IPS-NIHi7 (cell line): Measurements from ENCODE around the gene IL10.
"Not testable (repeated sequence)": the region's sequence is repeated elsewhere in the genome, so short reads cannot be mapped to it uniquely, and the experiment has no call there.

Experiments used
- DNase-seq: peaks from one replicate; pipeline ENCODE4 v3.0.0; 2012; ENCODE audit warnings: mixed read lengths; ENCODE audit errors: extremely low spot score

Gene IL10

DNA sequence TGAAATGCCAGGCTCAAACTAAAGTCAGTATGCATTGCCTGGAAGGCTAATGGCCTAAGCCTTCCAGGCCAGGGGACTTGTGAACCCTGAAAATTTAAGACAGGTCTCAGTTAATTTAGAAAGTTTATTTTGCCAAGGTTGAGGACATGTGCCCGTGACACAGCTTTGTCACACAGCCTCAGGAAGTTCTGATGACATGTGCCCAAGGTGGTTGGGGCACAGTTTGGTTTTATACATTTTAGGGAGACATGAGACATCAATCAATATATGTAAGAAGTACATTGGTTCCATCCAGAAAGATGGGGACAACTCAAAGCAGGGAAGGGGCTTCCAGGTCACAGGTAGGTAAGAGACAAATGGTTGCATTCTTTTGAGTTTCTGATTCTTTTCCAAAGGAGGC is 6.5 kb downstream of the IL10 start:
- DNase-seq, result not testable (repeated sequence)

DNA sequence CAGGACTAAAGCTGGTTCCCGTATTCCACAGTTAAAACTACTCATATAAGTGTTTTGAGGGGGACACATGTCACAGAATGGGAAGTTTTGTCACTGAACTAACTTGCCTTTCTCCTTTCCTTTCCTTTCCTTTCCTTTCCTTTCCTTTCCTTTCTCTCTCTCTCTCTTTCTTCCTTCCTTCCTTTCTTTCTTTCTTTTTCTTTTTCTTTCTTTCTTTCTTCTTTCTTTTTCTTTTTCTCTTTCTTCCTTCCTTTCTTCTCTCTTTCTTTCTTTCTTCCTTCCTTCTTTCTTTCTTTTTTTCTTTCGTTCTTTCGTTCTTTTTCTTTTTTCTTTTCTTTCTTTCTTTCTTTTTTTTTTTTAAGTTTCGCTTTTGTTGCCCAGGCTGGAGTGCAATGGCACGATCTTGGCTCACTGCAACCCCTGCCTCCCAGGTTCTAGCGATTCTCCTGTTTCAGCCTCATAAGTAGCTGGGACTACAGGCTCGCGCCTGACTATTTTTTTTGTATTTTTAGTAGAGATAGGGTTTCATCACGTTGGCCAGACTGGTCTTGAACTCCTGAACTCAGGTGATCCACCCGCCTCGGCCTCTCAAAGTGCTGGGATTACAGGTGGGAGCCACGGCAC is 9.4 kb downstream of the IL10 start:
- not testable (repeated sequence) for DNase-seq

DNA sequence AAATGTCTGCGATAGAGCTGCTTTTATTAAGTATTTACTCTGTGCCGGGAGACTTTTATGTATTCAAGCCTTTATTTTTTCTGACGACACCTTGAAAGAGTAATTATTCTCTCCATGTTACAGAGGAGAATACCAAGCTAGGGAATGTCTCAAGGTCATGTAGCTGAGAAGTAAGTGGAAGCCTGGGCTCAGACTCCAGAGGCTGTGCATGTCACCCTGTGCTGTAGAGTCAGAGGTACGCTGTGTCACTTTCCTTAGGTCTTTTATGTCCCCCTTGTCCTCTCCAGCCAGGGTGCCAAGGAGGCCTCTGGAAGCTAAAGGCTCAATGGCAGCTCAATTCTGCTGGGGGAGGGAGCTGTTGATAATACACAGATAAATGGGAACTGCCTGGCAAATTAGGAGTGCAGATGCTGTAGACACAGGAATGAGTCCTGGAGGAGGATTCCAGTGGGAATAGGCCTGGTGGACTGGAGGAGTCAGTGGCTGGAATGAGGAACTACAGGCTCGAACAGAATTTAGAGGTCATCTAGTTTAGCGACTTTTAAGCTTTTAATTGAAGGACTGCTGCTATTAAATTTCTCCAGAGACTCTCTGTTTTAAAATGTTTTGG is 11.0 kb downstream of the IL10 start:
- peak; percentile 48 for DNase-seq

DNA sequence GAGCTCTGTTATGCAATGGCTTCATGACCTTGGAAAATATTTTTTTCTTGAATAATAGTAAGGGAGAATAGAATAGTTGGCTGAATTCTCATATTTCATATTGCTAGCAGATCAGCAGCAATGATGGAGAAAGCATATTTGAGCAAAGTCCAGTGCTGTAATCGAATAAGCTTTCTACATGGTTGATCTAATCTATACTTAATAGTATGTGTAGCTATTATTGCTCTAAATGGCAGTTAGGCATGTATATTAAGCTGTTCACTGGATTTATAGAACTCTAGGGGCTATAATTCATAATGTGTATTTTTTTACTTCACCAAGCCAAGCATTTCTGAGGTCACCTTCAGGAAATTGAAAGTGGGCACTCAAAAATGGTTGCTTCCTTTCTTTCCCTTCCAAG is 11.7 kb downstream of the IL10 start:
- no peak for DNase-seq

DNA sequence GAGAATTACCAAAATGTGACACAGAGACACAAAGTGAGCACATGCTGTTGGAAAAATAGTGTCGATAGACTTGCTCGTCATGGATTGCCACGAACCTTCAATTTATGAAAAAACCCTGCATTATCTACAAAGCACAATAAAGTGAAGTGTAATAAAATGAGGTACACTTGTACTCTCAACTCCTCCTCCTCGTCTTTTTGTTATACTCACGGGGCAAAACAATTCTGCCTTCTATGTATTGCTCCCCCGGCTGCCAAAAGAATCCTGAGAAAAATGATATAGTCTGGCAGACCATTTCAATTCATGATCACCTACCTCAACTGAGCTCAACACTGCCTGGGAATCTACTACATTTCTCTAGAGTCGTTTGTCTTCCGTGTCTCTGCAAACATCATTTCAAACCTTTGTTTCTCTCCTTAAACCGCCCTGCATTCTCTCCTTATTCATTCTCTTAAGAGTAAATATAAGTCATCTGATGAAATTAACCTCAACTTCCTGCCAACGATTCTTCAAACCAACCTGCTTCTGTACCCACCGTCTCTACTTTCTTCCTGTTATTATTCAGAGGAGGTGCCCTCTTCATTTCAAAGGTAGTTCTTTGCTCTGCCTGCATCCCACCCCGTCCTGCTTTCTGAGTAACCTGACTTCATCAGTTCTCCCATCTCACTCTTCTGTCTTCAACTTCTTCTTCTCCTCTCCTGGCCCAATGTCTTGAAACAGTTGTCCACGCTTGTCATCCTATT is 14.6 kb downstream of the IL10 start:
- no peak for DNase-seq

DNA sequence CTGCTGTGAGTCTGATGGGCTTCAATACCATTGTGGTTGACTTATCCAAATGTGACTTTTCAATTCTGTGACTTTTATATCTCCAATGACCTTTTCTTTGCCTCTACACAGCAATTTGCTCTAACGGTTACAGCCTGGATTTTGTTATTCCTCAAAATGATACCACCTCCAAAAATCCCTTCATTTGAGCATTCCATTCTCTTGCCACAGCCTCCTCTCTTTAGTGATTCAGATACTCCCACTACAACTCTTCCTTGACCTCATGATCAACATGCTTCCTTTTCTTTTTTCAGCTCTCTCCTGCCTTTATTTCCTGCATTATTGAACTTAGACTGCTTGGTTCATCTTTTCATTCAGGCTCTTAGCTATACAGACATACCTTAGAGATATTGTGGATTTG is 18.3 kb downstream of the IL10 start:
- DNase-seq, result no peak

DNA sequence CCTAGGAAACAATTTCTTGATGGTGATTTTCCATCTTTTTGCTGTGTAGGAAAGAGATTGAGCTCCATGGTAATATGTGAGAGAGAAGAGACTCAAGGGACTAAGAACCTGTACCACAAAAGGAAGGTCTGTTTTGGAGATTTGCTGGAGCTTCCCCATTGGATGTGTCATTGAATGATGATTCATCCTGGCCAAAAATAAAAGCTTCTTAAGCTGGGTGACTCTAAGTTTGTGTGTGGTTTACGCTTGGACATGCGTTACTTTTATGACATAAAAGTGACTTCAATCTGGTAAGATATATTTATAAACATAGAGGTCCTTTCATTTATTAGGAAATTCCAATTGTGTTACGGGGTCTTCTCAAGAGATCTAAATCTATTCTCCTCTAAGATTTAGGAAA is 19.2 kb downstream of the IL10 start:
- no peak for DNase-seq

DNA sequence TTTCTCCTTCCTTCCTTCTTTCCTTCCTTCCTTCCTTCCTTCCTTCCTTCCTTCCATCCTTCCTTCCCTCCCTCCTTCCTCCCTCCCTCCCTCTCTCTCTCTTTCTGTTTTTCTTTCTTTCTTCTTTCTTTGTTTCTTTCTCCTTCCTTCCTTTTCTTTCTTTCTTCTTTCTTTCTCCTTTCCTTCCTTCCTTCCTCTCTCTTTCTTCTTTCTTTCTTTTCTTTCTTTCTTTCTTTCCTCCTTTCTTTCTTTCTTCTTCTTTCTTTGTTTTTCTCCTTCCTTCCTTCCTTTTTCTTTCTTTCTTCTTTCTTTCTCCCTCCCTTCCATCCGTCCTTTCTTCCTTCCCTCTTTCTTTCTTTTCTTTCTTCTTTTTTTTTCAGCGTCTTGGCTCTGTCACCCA is 19.8 kb downstream of the IL10 start:
- no peak for DNase-seq

DNA sequence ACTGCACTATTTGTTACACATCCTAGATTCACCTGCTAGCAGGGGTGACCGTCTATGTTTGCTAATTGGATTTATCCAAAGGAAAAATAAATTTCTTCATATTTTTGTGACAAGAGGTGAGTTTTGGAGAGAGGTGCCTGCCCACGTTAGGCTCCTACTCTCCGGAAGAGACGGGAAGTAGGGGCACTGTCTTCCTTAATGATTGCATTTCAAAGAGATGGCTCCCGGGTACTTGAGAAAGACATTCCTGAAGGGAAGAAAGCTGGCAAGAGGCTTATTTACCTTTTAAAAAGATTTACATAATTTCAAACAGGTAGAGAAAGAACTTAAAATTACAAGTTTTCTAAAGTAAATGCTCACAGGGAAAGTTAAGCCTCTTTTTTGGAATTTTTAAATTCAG is 20.4 kb downstream of the IL10 start:
- no peak for DNase-seq

DNA sequence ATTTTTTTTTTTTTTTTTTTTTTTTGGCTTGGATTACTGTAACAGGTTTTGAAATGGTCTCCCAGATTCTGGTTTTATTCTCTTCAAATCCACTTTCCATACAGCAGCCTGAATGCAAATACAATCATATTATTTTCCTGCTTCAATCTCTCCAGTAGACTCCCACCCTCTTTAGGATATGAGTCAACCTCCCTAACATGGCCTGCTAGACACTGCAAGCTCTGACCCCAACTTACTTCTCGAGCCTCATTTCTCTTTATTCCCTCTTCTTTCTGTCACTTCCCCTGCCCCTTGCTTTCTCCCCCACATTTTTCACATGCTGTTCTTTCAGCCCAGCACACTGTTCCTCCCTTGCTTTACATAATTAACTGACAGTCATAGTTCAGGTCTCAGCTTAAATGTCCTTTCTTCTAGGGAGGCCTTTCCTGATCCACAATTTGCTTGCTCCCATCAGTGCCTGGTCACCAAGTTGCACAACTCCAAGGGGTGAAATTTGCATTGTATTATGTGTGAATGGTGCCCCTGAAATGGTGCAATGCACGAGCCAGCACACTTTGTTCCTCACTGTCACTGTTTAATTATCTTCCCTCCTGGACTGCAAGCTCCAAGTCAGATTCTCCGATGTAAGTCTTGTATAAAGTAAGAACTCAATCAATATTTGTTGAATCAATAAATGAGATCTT is 23.8 kb downstream of the IL10 start:
- no peak for DNase-seq

DNA sequence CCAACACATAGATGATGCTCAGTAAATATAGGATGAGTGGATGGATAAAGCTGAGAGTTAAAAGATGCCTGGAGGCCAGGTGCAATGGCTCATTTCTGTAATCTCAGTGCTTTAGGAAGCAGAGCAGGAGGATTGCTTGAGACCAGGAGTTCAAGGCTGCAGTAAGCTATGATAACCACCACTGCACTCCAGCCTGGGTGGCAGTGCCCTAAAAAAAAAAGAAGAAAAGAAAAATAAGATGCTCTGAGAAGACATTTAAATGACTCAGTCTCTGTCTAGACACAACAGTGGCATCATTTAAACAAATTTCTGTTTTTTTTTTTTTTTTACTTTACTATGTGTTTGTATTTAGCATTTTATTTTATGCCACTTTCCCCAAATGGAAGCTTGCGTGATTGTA is 27.0 kb downstream of the IL10 start:
- DNase-seq, result no peak

DNA sequence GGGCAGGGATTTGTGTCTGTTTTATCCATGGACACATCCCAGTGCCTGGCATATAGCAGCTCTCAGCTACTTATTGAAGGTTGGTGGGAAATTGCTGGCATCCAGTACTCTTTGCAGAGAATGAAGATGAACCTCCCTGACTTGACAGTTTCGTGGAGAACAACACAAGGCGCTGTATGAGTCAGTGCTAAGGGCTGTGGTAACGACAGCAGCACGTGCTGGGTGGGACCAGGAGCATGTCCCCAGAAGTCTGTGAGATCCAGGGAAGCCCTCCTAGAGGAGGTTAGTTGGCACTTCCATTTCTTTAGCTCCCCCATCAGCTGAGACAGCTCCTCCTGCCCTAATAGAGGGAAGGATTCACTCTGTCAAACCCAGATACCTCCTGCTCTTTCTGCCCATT is 27.6 kb downstream of the IL10 start:
- DNase-seq, result no peak

DNA sequence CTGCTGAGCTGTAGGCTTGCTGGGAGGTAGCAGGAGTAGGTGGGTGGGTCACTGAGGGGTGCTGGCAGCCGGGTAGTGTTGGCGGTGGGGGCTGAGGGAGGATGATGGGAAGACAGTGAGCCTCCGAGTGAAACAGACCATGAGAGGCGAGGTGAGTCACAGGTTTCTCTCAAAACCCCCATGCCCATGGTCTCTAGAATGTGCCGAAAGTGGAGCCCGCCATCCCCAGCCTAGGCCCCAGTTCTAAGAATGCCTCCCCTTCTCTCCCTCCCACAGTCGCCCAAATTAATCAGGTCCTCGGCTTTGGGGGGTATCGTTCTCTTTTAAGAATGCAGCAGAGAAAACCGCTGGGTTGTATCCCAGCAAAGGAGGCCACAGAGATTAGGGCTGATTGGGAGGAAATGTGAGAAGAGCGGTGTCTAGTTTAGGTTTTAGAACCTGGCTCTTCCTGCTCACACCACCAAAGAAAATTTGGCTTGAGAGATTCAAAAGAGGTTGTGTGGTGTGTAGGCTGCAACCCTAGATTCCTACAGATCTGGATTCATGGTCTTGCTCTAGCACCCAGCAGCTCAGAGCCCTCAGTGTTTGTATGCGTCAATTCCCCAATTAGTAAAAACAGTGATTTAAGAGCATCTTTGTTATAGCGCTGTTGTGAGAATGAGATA is 29.4 kb downstream of the IL10 start:
- no peak for DNase-seq

DNA sequence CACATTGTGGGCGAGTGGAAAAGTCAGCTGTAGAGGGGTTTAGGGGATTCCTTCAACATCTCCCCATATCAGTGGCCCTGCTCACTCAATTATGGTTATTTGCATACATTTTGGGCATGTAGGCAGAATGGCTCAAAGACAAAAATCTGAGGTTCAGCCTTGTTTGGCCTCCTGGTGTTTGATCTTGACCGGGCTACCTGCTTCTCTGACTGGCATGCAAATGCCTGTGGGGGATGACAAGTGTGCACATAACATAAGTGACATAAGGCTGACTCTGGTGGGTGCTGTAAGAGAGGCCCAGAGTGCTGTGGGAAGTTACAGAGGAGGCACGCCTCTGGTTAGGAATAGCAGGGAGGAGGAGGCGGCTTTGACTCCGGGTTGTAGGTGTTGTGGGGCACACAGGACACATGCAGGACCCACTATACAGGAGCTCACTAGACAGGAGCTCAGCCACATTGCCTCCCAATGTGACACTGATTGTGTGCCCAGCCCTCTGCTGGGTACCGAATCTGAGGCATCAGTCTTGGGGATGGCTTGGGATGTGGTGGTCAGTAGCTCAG is 31.1 kb downstream of the IL10 start:
- DNase-seq, result no peak

DNA sequence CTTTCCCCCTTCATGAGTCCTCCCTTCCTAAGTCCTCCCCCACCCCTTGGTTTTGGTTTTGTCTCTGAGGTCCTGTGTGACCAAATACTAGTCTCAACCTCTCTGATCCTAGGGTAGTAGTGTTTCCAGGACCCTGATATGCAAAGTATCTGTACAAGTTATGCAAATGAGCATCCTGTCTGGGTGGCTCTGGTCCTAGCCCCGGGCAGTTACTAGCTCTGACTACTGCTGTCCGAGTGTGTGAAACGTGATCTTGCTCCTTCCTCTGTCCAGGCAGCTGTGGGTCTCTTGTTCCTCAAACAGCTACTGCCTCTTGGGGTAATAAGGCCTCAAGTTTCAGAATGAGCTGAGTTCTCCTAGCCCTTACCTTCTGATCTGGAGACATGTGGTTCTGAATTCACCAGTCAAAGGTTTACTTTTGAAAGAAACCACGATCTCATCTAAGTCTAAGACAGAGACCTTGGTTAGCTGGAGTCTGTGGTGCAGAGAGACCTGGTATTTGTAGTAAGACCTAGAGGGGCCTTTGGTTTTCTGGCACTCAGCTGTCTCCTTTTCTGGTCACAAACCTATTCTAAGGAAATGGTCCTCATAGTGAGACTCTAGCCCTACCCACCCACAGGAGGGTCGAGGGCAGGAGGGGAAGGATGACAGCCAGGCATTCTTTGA is 32.8 kb downstream of the IL10 start:
- no peak for DNase-seq

DNA sequence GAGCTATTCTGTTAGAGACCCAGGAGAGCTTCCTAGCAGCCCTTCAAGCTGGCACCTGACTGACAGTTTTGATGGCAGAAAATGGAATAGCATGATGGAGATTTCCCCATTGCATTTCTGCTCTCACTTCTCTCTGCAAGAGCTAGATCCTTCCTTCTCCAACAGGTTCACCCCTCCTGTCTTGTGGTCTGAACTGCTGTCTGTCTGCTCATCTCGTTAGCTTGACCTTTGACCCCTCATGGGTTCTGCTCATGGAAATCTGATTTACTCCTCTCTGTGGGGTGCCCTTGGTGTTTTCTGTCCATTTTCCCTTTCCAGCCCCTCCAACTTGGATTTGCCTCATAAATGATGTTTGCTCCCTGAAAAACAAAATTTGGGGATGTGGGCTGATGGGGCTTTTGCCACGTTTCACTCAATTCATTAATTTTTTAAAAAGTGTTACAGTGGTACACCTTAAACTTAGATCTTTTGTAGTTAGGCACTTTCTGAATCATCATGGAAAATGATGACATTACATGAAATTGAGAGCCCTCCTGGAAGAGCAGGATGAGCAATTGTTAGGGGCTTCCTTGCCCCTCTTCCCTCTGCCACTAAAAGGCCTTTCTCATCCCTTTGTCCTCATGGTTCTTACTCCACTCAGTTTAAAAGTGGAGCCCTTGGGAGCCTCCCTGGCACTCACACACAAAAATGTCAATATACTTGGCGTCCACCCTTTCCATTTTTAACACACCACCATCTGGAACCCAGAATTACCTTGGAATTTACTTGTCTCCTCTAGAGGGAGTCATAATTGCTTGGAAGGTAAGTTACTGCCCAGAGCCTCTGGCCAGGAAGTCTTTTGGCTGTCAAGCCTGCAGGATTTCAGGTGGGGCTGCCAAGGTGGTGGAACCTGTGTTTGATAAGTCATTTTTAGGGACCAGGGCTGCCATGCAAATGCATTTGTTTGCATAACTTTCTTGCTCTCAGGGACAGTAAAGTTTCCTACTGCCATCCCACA is 33.6 kb downstream of the IL10 start:
- DNase-seq, result peak; percentile 57

DNA sequence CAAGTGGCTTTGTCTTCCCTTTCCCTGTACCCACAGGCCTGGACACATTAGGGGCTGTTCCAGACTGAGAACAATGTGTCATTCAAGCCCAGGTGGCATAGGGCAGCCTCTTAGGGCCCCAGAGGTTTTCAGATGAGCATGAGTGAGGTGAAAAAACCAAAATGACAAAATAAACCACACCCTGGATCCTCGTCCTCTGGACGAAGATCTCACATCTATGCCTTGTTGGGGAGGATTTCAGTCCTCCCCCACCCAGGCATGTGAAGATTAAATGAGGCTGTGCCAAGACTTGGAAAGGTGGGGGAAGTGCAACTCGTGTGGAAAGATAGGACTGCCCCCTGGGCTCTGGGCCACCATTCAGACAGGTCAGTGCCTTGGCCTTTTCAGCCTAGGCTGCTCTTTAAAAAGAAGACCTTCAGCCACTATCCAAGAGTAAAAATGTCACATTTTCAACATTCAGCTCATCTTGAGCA is 34.5 kb downstream of the IL10 start:
- DNase-seq, result no peak

DNA sequence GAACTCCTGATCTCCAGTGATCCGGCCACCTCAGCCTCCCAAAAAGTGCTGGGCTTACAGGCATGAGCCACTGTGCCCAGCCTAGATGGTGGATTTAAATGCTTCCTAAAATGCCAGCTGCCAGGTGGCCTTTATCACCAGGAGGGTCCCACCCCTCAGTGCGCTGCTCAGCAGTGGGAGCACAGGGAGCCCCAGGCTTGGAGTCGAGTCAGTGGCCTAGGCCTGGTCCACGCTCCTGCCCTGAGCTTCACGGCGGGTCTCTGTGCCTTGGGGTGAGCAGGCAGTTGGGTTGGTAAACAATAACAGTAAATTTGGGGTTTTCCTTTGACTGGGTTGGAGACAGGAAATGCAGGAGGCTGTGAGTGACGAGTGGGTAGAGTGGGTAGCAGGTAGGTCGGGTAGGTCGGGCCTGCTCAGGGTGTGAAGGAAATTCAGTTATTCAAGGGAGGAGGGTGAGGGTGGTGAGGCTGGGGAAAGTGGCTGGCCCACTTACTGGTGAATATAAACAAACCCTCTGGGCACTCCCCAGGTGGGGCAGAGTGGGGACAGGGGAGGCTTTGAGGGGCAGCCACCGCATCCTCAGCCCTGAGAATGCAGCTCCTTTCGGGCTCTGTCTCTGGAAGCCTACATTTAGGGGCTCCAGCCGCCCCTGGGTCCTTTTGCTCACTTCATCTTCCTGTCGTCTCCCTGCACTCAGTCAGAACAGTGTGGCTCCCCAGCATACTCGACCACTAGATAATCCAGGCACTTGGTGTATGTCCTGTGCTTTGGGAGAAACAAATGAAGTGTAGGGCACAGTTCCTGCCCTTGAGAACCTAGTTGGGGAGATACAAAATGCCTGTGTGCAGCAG is 35.2 kb downstream of the IL10 start:
- DNase-seq, result no peak

DNA sequence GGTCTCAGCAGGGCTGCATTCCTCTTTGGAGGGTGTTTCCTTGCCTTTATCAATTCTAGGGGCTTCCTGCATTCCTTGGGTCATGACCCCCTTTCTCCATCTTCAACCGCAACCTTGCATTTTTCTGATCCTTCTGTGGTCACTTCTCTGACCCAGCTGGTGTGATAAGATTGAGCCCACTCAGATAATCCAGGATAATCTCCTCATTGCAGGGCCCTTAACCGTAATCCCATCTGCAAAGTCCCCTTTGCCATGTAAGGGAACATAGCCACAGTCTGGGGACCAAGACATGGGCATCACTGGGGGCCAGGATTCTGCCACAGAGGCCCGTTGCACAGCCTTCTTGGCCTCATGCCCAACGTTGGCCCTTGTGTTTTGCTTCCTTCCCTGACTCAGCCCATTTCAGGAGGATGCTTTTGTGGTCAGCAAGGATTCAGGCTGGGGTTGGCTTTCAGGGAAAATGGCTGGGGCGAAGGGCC is 36.7 kb downstream of the IL10 start:
- no peak for DNase-seq
